T-helper 1 cell (primary cell): ENCODE data around the gene PIK3CA.
A peak's percentile ranks its signal among the peaks of the same experiment; 100 is the strongest.
"Not testable (repeated sequence)": the region's sequence is repeated elsewhere in the genome, so short reads cannot be mapped to it uniquely, and the experiment has no call there.

ENCODE experiments used
- DNase-seq, 5 donors: peaks; one replicate each; pipeline ENCODE4 v3.0.0-alpha.2; 2012 to 2020

Gene PIK3CA

GRCh38 chr3:179215550-179215949 is 67.4 kb downstream of the PIK3CA start:
- not testable (repeated sequence) for DNase-seq

- not testable (repeated sequence) for DNase-seq
Measured at GRCh38 chr3:179218213-179218612, 70.1 kb downstream of the PIK3CA start.

GRCh38 chr3:179223548-179223947 is 75.4 kb downstream of the PIK3CA start:
- no peak for DNase-seq

GRCh38 chr3:179224584-179224983 is 76.4 kb downstream of the PIK3CA start:
- no peak for DNase-seq

- no peak for DNase-seq
Measured at GRCh38 chr3:179227349-179227748, 79.2 kb downstream of the PIK3CA start.

GRCh38 chr3:179229177-179229576 is 81.0 kb downstream of the PIK3CA start:
- no peak for DNase-seq

- DNase-seq: no peak
Measured at GRCh38 chr3:179233043-179233442, 84.9 kb downstream of the PIK3CA start.

- no peak for DNase-seq
Measured at GRCh38 chr3:179234199-179234598, 86.0 kb downstream of the PIK3CA start.

GRCh38 chr3:179236669-179237301 is 88.6 kb downstream of the PIK3CA start:
- DNase-seq: peak in 1 of 5 donors; percentile 12

- not testable (repeated sequence) for DNase-seq
Measured at GRCh38 chr3:179240299-179240698, 92.1 kb downstream of the PIK3CA start.

- DNase-seq: not testable (repeated sequence)
Measured at GRCh38 chr3:179242859-179243258, 94.7 kb downstream of the PIK3CA start.

- no peak for DNase-seq
Measured at GRCh38 chr3:179244878-179245277, 96.7 kb downstream of the PIK3CA start.

- no peak for DNase-seq
Measured at GRCh38 chr3:179247289-179248015, 99.3 kb downstream of the PIK3CA start.

- DNase-seq: no peak
Measured at GRCh38 chr3:179250803-179251476, 102.8 kb downstream of the PIK3CA start, which contains the start of gene KCNMB3. KCNMB3 (minus strand) TSS chr3:179251114; CDS start chr3:179250990, 124 bp downstream.

- DNase-seq: no peak
Measured at GRCh38 chr3:179256813-179257212, 108.7 kb downstream of the PIK3CA start.

- DNase-seq: not testable (repeated sequence)
Measured at GRCh38 chr3:179257742-179258141, 109.6 kb downstream of the PIK3CA start.

GRCh38 chr3:179258820-179259219 is 110.7 kb downstream of the PIK3CA start:
- DNase-seq: no peak

GRCh38 chr3:179259959-179260756 is 112.0 kb downstream of the PIK3CA start:
- DNase-seq: not testable (repeated sequence)

GRCh38 chr3:179260949-179261765 is 113.0 kb downstream of the PIK3CA start:
- peak; percentile 46 to 72 (median 61) for DNase-seq

- no peak for DNase-seq
Measured at GRCh38 chr3:179263134-179263533, 115.0 kb downstream of the PIK3CA start.

GRCh38 chr3:179264449-179264848 is 116.3 kb downstream of the PIK3CA start:
- no peak for DNase-seq

GRCh38 chr3:179265092-179265491 is 116.9 kb downstream of the PIK3CA start:
- DNase-seq: no peak
